Stimulated activated CD4-positive, alpha-beta T cell treated with anti-CD3 and anti-CD28 coated beads, Interleukin-2, amount 100 ng/mL, for 24 hours (primary cell): ENCODE results near the gene RYR3.
"Not testable (repeated sequence)": the region's sequence is repeated elsewhere in the genome, so short reads cannot be mapped to it uniquely, and the experiment has no call there.

Experiments used
- DNase-seq, 2 donors: peaks; one replicate each; pipeline ENCODE4 v3.0.0-alpha.2; 2020

The RYR3 gene

GRCh38 chr15:33788906-33789540 is 478.3 kb downstream of the RYR3 start:
- no peak for DNase-seq

DNA sequence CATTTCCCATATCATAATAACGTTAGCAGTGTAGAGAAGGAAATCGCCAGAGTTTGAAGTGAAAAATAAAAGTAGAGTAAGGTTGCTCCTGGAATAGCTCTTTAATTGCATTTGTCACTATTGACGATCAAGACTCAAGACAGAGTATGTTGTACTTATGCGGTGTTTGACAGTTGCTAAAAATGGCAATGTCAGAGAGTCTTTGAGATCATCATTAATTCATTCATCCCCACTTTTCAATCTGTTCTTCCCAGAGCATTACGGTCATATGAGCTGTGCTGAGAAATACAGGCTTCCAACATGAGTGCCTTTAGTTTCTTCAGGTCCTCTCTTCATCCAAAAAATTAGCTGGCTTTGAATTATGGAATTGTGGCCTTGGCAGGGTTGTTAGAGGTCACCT is 483.7 kb downstream of the RYR3 start:
- DNase-seq: no peak

- DNase-seq: no peak
These were observed 484.3 kb downstream of the RYR3 start for GRCh38 chr15:33795070-33795469.

DNA sequence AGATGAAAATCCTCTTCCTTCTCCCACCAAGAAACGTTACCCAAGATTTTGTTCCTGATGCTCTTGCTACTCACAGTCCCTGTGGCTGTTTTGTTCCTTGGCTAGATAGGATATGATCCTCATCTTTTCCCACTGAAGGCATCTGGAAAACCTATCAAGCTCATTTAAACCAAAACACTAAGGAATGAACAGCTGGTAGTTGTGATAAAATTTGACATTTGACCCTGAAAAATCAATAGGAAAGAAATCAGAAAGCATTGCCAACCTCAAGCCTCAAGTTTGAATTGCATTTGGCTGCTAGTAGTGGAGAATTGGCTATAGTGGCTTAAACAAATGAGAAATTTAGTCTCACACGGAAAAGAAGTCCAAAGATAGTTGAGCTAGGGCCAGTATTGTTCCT is 486.9 kb downstream of the RYR3 start:
- no peak for DNase-seq

DNA sequence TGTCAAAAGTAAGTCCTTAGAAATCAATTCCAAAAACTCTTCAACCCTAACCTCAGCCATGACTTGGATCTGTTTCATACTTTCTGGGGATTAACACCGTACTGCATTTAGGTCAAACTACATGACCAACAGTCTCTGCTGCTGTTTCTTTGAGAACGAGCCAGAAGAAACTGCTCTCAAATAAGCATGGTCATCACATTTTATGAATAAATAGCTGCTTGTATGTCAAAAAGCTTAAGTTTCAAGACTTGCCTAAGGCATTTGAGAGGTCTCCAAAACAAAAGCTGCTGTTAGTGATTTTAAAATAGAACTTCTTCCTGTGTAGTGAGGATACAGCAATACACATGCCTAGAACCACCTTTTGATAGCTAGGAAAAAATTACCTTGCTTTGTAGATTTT is 491.2 kb downstream of the RYR3 start:
- DNase-seq: no peak

DNA sequence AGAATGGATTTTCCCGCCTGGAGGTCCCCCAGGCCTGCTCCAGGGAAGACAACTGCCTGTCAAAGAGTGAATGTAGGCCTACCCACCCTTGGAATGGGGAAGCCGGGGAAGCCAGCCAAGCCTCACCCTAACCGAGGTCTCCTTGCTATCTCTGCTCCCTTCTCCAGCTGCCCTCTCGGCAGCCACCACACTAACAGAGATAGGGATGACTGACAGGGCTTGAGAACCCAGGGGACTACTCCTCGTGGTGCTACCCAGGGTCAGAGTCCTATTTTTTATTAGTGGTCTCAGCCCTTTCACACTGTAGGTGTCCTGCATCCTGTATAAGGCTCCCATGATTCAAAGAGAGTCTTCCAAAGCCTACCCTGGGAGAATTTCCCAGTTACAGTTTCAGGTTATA is 496.9 kb downstream of the RYR3 start:
- no peak for DNase-seq

DNA sequence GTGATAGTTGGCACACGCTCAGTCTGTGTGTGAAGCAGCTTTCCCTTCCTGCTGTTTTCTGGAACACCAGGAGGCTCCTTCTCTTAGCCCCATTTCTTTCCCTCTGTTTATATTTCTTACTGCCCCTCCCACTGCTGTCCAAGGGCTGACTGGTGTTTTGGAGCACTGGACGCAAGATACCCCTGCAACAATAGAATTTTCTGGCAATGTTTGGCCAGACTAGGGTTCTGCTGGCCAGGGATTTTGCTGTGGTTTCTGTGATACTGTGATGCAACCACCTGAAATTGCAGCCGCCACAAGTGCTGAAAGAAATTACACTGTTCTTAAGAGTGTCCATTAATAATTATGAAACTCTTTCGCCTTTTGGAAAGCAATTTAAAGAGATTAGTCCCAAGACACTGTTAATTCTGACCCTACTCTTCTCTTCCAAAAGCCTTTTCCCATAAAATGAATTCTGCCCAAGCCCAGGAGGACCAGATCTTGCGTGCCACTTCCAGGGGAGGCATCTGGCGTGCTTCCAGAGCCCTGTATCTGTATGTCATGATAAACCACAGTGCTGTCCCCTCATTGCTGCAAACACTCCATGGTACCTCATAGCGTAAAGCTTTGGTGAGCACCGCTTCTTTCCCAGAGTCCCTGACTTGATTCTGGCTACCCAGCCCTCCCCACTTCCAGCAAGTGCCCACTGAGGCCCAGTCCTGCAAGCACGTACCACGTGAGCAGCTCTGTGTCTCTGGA is 498.1 kb downstream of the RYR3 start:
- no peak for DNase-seq

- no peak for DNase-seq
These were observed 499.4 kb downstream of the RYR3 start for GRCh38 chr15:33810073-33810595.

DNA sequence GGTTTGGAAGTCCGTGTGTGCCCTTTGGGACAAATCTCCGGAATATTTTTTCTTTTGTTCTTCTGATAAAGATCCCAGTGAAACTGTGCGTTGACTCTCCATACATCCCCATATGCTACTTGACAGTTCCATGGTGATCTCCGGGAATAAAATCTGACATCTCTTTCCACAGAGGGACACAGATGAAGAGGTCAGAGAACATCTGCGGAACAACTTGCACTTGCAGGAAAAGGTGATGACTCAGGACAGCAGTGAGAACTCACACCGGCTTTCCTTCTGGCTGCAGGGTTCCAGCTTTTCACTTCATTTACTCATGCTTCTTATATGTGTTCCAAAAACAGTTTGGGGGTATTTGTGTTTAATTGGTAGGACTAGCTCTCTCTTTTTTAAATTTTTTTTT is 500.0 kb downstream of the RYR3 start:
- DNase-seq: no peak

- no peak for DNase-seq
These were observed 503.1 kb downstream of the RYR3 start for GRCh38 chr15:33813891-33814290.

- not testable (repeated sequence) for DNase-seq
These were observed 508.7 kb downstream of the RYR3 start for GRCh38 chr15:33819499-33819898.

- no peak for DNase-seq
These were observed 511.7 kb downstream of the RYR3 start for GRCh38 chr15:33822479-33822878.

GRCh38 chr15:33823119-33823518 is 512.4 kb downstream of the RYR3 start:
- DNase-seq: no peak

DNA sequence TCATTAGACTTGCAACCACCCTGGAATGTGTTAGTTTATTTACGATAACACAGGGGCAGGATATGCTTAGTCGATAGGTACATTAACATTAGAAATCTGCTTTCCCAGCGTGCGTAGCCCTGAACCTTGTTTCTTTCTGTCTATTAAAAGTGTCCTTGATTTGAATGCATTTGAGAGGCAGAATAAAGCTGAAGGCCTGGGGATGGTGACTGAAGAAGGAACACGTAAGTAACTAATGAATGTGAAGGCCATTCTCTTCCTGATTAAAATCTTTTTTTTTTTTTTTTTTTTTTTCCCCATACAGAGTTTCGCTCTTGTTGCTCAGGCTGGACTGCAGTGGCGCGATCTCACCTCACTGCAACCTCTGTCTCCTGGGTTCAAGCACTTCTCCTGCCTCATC is 514.7 kb downstream of the RYR3 start:
- no peak for DNase-seq

- DNase-seq: no peak
These were observed 515.4 kb downstream of the RYR3 start for GRCh38 chr15:33826201-33826600.

GRCh38 chr15:33830351-33830750 is 519.6 kb downstream of the RYR3 start:
- DNase-seq: no peak

GRCh38 chr15:33831646-33832045 is 520.9 kb downstream of the RYR3 start:
- no peak for DNase-seq

DNA sequence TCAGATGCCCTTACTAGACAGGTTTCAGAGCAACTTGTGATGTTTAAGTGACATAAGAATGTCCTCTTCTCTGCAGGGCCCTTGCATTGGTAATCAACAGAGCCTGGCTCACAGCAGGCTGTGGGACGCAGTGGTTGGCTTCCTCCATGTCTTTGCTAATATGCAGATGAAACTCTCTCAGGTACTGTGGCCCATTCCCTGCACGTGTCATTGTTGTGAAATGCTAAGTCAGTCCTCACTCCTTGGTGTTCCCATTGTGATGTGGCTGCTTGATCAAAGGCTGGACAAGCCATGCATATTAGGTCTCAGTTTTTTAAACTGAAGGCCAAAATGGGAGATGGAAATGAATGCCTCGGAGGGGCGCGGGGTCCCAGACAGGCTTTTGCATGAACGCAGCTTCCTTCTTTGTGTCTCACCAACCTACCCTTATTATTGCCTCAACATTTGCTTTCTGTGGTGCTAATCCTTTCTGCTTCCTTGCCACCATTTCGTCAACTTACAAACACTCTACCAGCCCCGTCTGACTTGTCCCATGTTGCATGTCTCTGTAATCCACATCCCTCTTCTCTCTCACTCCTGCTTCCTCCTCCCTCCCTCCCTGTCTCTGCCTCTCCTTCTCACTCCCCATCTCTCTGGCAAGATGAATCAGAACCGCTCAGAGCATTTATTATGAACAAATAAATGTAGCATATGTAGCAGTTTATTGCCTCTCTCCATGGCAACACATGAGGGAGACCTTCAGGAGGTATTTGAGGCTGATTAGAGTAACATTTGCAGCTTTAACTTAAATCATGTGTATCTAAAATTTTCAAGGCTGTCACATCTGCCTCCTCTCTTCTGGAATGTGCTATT is 524.4 kb downstream of the RYR3 start:
- no peak for DNase-seq

DNA sequence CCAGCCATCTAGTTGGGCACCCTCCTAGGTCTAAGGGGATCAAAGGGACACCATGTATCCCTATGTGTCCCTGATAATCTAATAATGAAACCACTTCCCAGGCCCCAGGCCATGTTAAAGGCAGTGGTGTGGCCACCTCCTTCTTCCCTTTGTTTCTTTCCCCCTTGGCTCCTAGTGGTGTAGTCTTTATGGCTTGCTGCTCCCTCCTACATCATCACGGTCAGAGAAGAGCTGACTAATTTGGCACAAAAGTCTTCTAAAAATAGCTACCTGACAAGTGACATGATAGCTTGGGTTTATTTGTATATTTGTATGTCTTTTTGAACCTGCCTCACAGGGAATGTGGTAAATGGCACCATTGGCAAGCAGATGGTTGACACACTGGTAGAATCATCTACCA is 526.5 kb downstream of the RYR3 start:
- DNase-seq: no peak

DNA sequence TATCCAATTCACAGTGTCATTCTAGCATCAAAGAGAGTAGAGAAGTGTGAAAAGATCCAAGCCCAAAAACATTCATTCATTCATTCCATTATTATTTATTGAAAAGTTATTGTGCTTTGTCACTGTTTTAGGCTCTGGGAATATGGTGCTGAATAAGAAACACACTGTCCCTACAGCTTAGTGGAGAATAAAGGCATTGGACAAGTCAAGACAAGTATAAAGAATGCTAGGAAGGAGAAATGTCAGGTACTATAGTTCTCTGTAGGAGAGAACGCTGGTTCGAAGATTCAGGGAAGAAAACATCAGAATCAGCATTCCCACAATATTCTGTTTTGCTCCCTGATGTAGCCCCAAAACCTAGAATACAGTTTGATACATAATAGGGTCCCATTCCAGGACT is 528.8 kb downstream of the RYR3 start:
- no peak for DNase-seq

DNA sequence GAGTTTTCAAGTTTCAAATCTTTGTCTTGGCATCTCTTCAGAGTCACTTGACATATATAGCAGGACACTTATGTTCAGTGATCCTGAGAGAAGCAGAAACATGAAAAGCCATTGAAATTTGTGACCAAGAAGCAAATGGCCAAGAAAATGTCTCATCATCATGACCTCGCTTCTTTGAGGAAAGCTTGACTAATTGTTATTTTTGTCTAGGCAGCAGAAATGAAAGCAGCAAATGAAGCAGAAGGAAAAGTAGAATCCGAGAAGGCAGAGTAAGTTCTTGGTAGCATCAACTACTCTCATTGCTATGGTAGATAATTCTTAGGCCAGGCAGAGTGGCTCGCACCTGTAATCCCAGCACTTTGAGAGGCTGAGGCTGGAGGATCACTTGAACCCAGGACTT is 529.8 kb downstream of the RYR3 start:
- no peak for DNase-seq

GRCh38 chr15:33844186-33844585 is 533.4 kb downstream of the RYR3 start:
- DNase-seq: no peak

GRCh38 chr15:33844597-33844996 is 533.8 kb downstream of the RYR3 start:
- DNase-seq: no peak

- DNase-seq: no peak
These were observed 535.4 kb downstream of the RYR3 start for GRCh38 chr15:33846142-33846541.
